CD14-positive monocyte (primary cell): ENCODE measurements around the gene SKIC3. TPM values are rescaled to one million over a fixed set of nuclear protein-coding genes. Genes with fewer than 3 reads are reported as not detected.

Source experiments
- DNase-seq, 3 donors: peaks; one replicate each; pipeline ENCODE4 v3.0.0-alpha.2; 2011 to 2022
- H2AFZ ChIP-seq: 2 replicates; pipeline ENCODE4 v1.6.0; 2012; ENCODE audit warnings: mild to moderate bottlenecking, low read depth, low read length, inconsistent platforms; ENCODE audit not compliant: insufficient read depth, poor library complexity, severe bottlenecking
- H3K27ac ChIP-seq, 2 donors: 1 replicate in 1 of 2; 2 replicates in 1 of 2; pipeline ENCODE4 v1.5.1; 2012 to 2013; ENCODE audit warnings: low read length in 2 of 2, control low read depth in 1 of 2, inconsistent platforms in 1 of 2, low read depth in 1 of 2, mild to moderate bottlenecking in 1 of 2
- H3K27me3 ChIP-seq, 2 donors: one replicate each; pipeline versions ENCODE4 v1.6.0 to v1.6.1; 2011 to 2013; ENCODE audit warnings: low read length in 2 of 2; ENCODE audit not compliant: control insufficient read depth in 2 of 2, insufficient read depth in 2 of 2
- H3K36me3 ChIP-seq, 2 donors: replicated peaks in 1 of 2; 1 replicate in 1 of 2; 2 replicates in 1 of 2; pipeline versions ENCODE4 v1.5.1 to v1.6.1; 2012 to 2013; ENCODE audit warnings: low read length in 2 of 2, control low read depth in 1 of 2, inconsistent platforms in 1 of 2, mild to moderate bottlenecking in 1 of 2; ENCODE audit not compliant: insufficient read depth in 2 of 2, control insufficient read depth in 1 of 2
- H3K4me1 ChIP-seq, 2 donors: 1 replicate in 1 of 2; 2 replicates in 1 of 2; pipeline versions ENCODE4 v1.5.1 to v1.6.1; 2012 to 2013; ENCODE audit warnings: low read length in 2 of 2, control low read depth in 1 of 2, inconsistent platforms in 1 of 2, mild to moderate bottlenecking in 1 of 2, moderate library complexity in 1 of 2; ENCODE audit not compliant: insufficient read depth in 2 of 2, control insufficient read depth in 1 of 2
- H3K4me2 ChIP-seq: replicated peaks from 2 replicates; pipeline ENCODE3; 2012; ENCODE audit warnings: low read length, moderate library complexity, mild to moderate bottlenecking; ENCODE audit not compliant: poor library complexity, severe bottlenecking; ENCODE audit errors: extremely low read depth
- H3K4me3 ChIP-seq, 3 experiments: fragments of 200-600 bp in 1 of 3; sonication (generic) in 1 of 3; replicated peaks in 1 of 3; 1 replicate in 2 of 3; 2 replicates in 1 of 3; pipeline ENCODE4 v1.5.1; 2011 to 2013; ENCODE audit warnings: low read length in 3 of 3, mild to moderate bottlenecking in 3 of 3, control low read depth in 2 of 3, low read depth in 2 of 3, inconsistent platforms in 1 of 3, moderate library complexity in 1 of 3
- H3K79me2 ChIP-seq: 2 replicates; pipeline ENCODE4 v1.6.0; 2012; ENCODE audit warnings: mild to moderate bottlenecking, control low read depth, inconsistent platforms, low read length, moderate library complexity; ENCODE audit not compliant: insufficient read depth
- H3K9ac ChIP-seq: 2 replicates; pipeline ENCODE4 v1.6.0; 2017; ENCODE audit warnings: low read length, mild to moderate bottlenecking; ENCODE audit not compliant: insufficient read depth, poor library complexity, severe bottlenecking
- H3K9me3 ChIP-seq, 2 donors: replicated peaks in 1 of 2; 1 replicate in 1 of 2; 2 replicates in 1 of 2; pipeline versions ENCODE4 v1.5.1 to v1.6.1; 2012 to 2013; ENCODE audit warnings: low read length in 2 of 2, control low read depth in 1 of 2; ENCODE audit not compliant: control insufficient read depth in 1 of 2, insufficient read depth in 1 of 2
- H4K20me1 ChIP-seq: 2 replicates; pipeline ENCODE4 v1.6.0; 2012; ENCODE audit warnings: mild to moderate bottlenecking, low read length, control low read depth, moderate library complexity; ENCODE audit not compliant: insufficient read depth
- H3K27ac Mint-ChIP-seq, 7 donors: one replicate each; pipeline ENCODE4 v1.8.0; 2020; ENCODE audit warnings: mild to moderate bottlenecking in 7 of 7, mixed read lengths in 7 of 7, moderate library complexity in 6 of 7, inconsistent platforms in 2 of 7
- H3K27me3 Mint-ChIP-seq, 3 donors: one replicate each; pipeline ENCODE4 v1.8.0; 2021 to 2022; ENCODE audit warnings: low read depth in 3 of 3, mild to moderate bottlenecking in 3 of 3, mixed read lengths in 3 of 3, moderate library complexity in 3 of 3, inconsistent platforms in 1 of 3
- H3K36me3 Mint-ChIP-seq, 2 donors: one replicate each; pipeline ENCODE4 v1.8.0; 2020; ENCODE audit warnings: mixed read lengths in 2 of 2, inconsistent platforms in 1 of 2, mild to moderate bottlenecking in 1 of 2
- H3K4me1 Mint-ChIP-seq: one replicate; pipeline ENCODE4 v1.8.0; 2020; ENCODE audit warnings: mild to moderate bottlenecking, mixed read lengths
- H3K4me3 Mint-ChIP-seq, 2 donors: one replicate each; pipeline ENCODE4 v1.8.0; 2020; ENCODE audit warnings: mild to moderate bottlenecking in 2 of 2, mixed read lengths in 2 of 2, moderate library complexity in 1 of 2
- H3K9me3 Mint-ChIP-seq, 7 donors: one replicate each; pipeline ENCODE4 v1.8.0; 2020 to 2022; ENCODE audit warnings: mixed read lengths in 7 of 7, mild to moderate bottlenecking in 6 of 7, moderate library complexity in 6 of 7, inconsistent platforms in 2 of 7
- WGBS: methylation state at CpG from one replicate; pipeline ENCODE4 v1.1.5; 2013; ENCODE audit warnings: missing lambda C conversion rate; ENCODE audit not compliant: insufficient coverage; 5-methylcytosine and 5-hydroxymethylcytosine counted together
- intact Hi-C, 2 donors: fragments of 100-400 bp; cut with micrococcal nuclease; formaldehyde crosslinking; loops; one replicate each; pipeline versions ENCODE4 v1.15.0 to v1.15.1; 2023
- polyA plus RNA-seq, 3 donors: library from polyadenylated mRNA; depleted of rRNA in 1 of 3; unstranded in 2 of 3; stranded (reverse) in 1 of 3; fragments of 300-500 nt in 2 of 3; fragments of >200 nt in 1 of 3; fragmentation: Illumina TruSeq in 2 of 3; gene quantifications; 1 replicate in 2 of 3; 2 replicates in 1 of 3; pipeline ENCODE4 v1.2.3, GENCODE V29; 2012 to 2021
- TF ChIP-seq, protein P1 (sequence below): fragments of 200-600 bp; IDR thresholded peaks from one replicate; pipeline ENCODE4 v1.8.0; 2022; ENCODE audit warnings: antibody characterized with exemption, mild to moderate bottlenecking

Gene SKIC3
- polyA plus RNA-seq, 3 donors, result 13.7 to 24.6 (median 17.6) TPM

DNA sequence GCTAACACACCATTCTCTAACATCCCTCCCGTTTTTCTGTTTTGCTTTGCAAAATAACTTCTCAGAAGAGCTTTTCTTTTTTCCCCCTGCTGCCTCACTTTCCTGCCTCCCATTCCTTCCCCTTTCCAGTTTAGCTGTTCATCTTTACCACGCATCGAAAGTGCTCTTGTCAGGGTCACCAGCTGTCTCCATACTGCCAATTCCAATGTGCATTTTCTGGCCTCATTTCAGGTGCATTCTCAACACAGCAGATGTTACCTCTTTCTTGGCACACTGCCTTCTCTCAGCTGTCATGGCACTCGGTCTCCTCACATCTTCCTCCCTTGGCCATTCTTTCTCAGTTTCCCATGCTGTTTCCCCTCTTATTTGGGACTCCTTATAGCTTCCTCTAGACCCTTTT lies 9.7 kb upstream of the SKIC3 start:
- no peaks in the 10 kb centered on the region for H3K27me3 ChIP-seq
- H3K4me1 ChIP-seq, result no peaks in the 10 kb centered on the region
- no peak overlapping the region for H3K4me3 Mint-ChIP-seq
- TF ChIP-seq, protein P1, sequence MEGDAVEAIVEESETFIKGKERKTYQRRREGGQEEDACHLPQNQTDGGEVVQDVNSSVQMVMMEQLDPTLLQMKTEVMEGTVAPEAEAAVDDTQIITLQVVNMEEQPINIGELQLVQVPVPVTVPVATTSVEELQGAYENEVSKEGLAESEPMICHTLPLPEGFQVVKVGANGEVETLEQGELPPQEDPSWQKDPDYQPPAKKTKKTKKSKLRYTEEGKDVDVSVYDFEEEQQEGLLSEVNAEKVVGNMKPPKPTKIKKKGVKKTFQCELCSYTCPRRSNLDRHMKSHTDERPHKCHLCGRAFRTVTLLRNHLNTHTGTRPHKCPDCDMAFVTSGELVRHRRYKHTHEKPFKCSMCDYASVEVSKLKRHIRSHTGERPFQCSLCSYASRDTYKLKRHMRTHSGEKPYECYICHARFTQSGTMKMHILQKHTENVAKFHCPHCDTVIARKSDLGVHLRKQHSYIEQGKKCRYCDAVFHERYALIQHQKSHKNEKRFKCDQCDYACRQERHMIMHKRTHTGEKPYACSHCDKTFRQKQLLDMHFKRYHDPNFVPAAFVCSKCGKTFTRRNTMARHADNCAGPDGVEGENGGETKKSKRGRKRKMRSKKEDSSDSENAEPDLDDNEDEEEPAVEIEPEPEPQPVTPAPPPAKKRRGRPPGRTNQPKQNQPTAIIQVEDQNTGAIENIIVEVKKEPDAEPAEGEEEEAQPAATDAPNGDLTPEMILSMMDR, result no peak
- H3K9ac ChIP-seq, result no peak overlapping the region
- H2AFZ ChIP-seq, result no peak overlapping the region
- intact Hi-C loops, result no loop called here
- H3K36me3 Mint-ChIP-seq, result no peaks in the 10 kb centered on the region
- no peak overlapping the region for H3K27ac Mint-ChIP-seq
- 84% methylated on average over 4 of the region's 4 CpGs for WGBS
- no peaks in the 10 kb centered on the region for H3K9me3 ChIP-seq
- no peaks in the 10 kb centered on the region for H4K20me1 ChIP-seq
- H3K27me3 Mint-ChIP-seq, result no peaks in the 10 kb centered on the region
- no peak for DNase-seq
- no peak overlapping the region for H3K4me2 ChIP-seq
- no peaks in the 10 kb centered on the region for H3K4me1 Mint-ChIP-seq
- H3K79me2 ChIP-seq, result no peaks in the 10 kb centered on the region
- H3K36me3 ChIP-seq, result no peaks in the 10 kb centered on the region
- H3K4me3 ChIP-seq, result no peak overlapping the region
- H3K9me3 Mint-ChIP-seq, result no peaks in the 10 kb centered on the region
- no peak overlapping the region for H3K27ac ChIP-seq

DNA sequence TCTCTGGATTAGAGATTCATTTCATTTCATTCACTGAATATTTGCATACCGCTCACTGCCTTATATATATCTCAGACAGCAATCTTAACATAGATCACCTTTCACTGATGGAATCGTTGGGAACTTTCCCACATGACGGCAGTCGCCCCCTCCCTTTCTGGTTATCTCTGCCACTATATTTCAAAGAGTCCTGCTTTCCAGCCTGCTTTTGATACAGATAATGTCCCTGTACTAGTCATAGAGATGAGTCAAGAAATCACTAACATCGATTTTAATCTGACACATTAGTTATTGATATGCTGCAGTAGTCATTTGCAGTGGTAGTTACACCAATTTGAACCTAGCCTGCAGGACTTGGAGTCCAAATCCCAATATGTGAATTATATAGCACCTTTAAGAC lies 8.6 kb upstream of the SKIC3 start:
- no peaks in the 10 kb centered on the region for H3K9me3 Mint-ChIP-seq
- no peak overlapping the region for H3K4me3 Mint-ChIP-seq
- no peak overlapping the region for H3K27ac ChIP-seq
- no peak overlapping the region for H3K4me3 ChIP-seq
- TF ChIP-seq, protein P1, result no peak
- no peaks in the 10 kb centered on the region for H3K79me2 ChIP-seq
- H3K4me1 Mint-ChIP-seq, result no peaks in the 10 kb centered on the region
- no peaks in the 10 kb centered on the region for H4K20me1 ChIP-seq
- no peak overlapping the region for H3K9ac ChIP-seq
- H3K4me2 ChIP-seq, result no peak overlapping the region
- H3K4me1 ChIP-seq, result no peaks in the 10 kb centered on the region
- H3K36me3 ChIP-seq, result no peaks in the 10 kb centered on the region
- 100% methylated on average over 2 of the region's 5 CpGs for WGBS
- no peaks in the 10 kb centered on the region for H3K27me3 ChIP-seq
- H3K9me3 ChIP-seq, result no peaks in the 10 kb centered on the region
- no peaks in the 10 kb centered on the region for H3K36me3 Mint-ChIP-seq
- H2AFZ ChIP-seq, result no peak overlapping the region
- intact Hi-C loops, result no loop called here
- no peaks in the 10 kb centered on the region for H3K27me3 Mint-ChIP-seq
- H3K27ac Mint-ChIP-seq, result no peak overlapping the region
- no peak for DNase-seq
